Fibroblast of villous mesenchyme (primary cell): Measurements from ENCODE around the gene MIA3. TPM values are rescaled to one million over a fixed set of nuclear protein-coding genes. Genes with fewer than 3 reads are reported as not detected.
A peak's percentile ranks its signal among the peaks of the same experiment; 100 is the strongest.
"Not testable (repeated sequence)": the region's sequence is repeated elsewhere in the genome, so short reads cannot be mapped to it uniquely, and the experiment has no call there.

Source experiments
- DNase-seq: peaks from one replicate; pipeline ENCODE4 v3.0.0-alpha.2; 2010; ENCODE audit warnings: low read depth
- H3K4me3 ChIP-seq: 2 replicates; pipeline ENCODE4 v1.5.1; 2011; ENCODE audit warnings: low read depth, mild to moderate bottlenecking, low read length
- CTCF ChIP-seq: IDR thresholded peaks from 2 replicates; pipeline ENCODE4 v1.5.1; 2012; ENCODE audit warnings: low read depth, mild to moderate bottlenecking, low read length; ENCODE audit not compliant: insufficient read depth
- total RNA-seq: library from RNA; depleted of rRNA; stranded (reverse); fragments of >200 nt; gene quantifications from 2 replicates; pipeline ENCODE4 v1.2.3, GENCODE V29; 2012

Gene MIA3
- total RNA-seq, 1 donor: 54.0 TPM

- no peak for TF ChIP-seq CTCF
- no peak overlapping the region for H3K4me3 ChIP-seq
- no peak for DNase-seq
Measured at GRCh38 chr1:222606757-222607156, 11.1 kb upstream of the MIA3 start.

GRCh38 chr1:222609111-222609510 is 8.8 kb upstream of the MIA3 start:
- not testable (repeated sequence) for H3K4me3 ChIP-seq, DNase-seq

GRCh38 chr1:222610728-222611127 is 7.2 kb upstream of the MIA3 start:
- no peak overlapping the region for H3K4me3 ChIP-seq
- no peak for DNase-seq
- TF ChIP-seq CTCF: no peak

- TF ChIP-seq CTCF: no peak
- no peak overlapping the region for H3K4me3 ChIP-seq
- DNase-seq: no peak
Measured at GRCh38 chr1:222613627-222614026, 4.3 kb upstream of the MIA3 start.

- no peak for TF ChIP-seq CTCF
- DNase-seq: peak; percentile 71
- H3K4me3 ChIP-seq: no peak overlapping the region
Measured at GRCh38 chr1:222616525-222616924, 1.4 kb upstream of the MIA3 start.

GRCh38 chr1:222617367-222617951 is 438 bp upstream of the MIA3 start:
- DNase-seq: peak; percentile 98
- TF ChIP-seq CTCF: no peak
- H3K4me3 ChIP-seq: peak overlapping the region; percentile 67

- peak overlapping the region; percentile 84 for H3K4me3 ChIP-seq
- no peak for TF ChIP-seq CTCF
- peak; percentile 48 for DNase-seq
Measured at GRCh38 chr1:222618880-222619596, 1.1 kb downstream of the MIA3 start.
